ENCODE results near the gene TMEM143.

The TMEM143 gene

DNA sequence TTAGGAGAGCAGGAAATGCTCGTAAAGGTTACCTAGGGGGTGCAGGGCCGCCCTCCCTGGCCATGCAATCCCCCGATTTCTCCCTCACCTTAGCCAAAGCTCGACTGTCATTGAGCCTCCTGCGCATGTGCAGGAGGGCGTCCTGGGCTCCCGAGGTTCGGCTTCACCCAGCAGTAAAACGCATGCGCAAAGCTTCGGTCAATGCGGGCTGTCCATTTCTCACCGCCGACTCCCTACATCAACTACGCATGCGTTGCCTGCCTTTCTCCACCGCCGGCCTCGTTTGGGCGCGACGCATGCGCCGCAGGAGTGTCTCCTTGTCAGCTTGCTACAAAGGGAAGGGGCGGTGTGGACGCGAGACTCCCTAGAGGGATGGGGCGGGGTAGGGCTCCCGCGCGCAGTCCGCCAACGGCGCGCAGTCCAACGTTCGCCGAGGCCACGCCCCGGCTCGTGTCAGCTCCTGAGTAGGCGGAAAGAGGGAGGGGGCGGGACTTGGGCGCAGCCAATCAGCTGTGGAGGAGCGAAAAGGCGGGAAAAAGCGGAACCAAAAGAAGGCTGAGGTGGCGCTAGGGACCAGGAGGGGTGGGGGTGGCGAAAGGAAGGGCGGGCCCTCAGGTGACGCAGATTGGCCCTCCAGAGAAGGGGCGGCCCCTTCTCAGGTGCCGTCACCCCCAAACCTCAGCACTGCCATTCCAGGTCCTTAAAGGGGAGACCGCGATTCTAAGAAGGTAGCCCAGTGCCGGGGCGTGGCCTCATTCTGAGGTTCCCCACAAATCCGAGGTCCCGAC, at the start of gene TMEM143, which contains the start of gene SYNGR4:
TSS of gene TMEM143 (minus strand) at position 131 of the 788 bp plus-strand sequence. CDS start at position 111, 20 bp downstream.
TSS of gene SYNGR4 (plus strand) at position 558 of the 788 bp plus-strand sequence. CDS start 1,476 bp downstream, outside the sequence.
- DNase-seq (ENCODE audit: low read depth), result peak; percentile 100
- TF ChIP-seq, protein P1, sequence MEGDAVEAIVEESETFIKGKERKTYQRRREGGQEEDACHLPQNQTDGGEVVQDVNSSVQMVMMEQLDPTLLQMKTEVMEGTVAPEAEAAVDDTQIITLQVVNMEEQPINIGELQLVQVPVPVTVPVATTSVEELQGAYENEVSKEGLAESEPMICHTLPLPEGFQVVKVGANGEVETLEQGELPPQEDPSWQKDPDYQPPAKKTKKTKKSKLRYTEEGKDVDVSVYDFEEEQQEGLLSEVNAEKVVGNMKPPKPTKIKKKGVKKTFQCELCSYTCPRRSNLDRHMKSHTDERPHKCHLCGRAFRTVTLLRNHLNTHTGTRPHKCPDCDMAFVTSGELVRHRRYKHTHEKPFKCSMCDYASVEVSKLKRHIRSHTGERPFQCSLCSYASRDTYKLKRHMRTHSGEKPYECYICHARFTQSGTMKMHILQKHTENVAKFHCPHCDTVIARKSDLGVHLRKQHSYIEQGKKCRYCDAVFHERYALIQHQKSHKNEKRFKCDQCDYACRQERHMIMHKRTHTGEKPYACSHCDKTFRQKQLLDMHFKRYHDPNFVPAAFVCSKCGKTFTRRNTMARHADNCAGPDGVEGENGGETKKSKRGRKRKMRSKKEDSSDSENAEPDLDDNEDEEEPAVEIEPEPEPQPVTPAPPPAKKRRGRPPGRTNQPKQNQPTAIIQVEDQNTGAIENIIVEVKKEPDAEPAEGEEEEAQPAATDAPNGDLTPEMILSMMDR (IDR thresholded peaks at IDR 0.05; ENCODE audit: insufficient read depth, low read depth, low read length, missing control alignments), result no peak
- H3K4me3 ChIP-seq (ENCODE audit: low read depth, low read length), result peak within 1 kb of the TSS; percentile 87

DNA sequence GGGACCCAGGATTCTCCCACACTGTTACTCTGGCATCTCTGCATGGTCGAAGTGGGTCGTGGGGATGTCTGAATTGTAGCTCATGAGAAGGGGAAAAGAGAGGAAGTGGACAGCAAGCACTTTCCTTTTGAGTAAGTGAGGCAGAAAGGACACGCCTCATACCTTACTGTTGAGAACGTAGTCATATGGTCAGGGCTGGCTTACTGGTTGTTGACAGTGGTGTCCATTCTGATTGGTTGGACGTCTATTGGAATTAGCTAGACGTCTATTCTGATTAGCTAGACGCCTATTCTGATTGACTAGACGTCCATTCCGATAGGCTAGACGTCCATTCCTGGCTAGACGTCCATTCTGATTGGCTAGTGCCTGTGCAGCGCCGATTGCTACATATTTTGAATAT, 42.1 kb upstream of the TMEM143 start:
- DNase-seq (ENCODE audit: low read depth), result peak; percentile 63
- no peak overlapping the region for H3K4me3 ChIP-seq (ENCODE audit: low read depth, low read length)
- TF ChIP-seq, protein P1 (IDR thresholded peaks at IDR 0.05; ENCODE audit: insufficient read depth, low read depth, low read length, missing control alignments), result no peak

DNA sequence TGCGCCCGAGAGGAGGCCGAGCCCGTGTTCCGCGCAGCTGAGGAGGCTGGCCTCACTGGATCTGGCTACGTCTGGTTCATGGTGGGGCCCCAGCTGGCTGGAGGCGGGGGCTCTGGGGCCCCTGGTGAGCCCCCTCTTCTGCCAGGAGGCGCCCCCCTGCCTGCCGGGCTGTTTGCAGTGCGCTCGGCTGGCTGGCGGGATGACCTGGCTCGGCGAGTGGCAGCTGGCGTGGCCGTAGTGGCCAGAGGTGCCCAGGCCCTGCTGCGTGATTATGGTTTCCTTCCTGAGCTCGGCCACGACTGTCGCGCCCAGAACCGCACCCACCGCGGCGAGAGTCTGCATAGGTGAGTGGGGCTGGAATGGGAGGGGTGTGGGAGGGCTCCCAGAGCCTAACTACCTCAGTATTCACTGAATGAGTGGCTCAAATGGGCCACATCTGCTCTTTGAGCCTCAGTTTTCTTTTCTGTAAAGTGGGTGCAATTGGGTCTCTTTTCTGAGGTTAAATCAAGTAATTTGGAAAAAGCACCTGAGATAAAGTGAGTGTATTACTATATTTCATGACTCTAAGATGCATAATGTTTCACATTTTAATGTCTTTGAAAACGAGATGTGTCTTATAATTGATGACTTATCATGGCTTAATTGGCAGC, 41.4 kb upstream of the TMEM143 start:
- TF ChIP-seq, protein P1 (IDR thresholded peaks at IDR 0.05; ENCODE audit: insufficient read depth, low read depth, low read length, missing control alignments), result no peak
- H3K4me3 ChIP-seq (ENCODE audit: low read depth, low read length), result no peak overlapping the region
- no peak for DNase-seq (ENCODE audit: low read depth)

DNA sequence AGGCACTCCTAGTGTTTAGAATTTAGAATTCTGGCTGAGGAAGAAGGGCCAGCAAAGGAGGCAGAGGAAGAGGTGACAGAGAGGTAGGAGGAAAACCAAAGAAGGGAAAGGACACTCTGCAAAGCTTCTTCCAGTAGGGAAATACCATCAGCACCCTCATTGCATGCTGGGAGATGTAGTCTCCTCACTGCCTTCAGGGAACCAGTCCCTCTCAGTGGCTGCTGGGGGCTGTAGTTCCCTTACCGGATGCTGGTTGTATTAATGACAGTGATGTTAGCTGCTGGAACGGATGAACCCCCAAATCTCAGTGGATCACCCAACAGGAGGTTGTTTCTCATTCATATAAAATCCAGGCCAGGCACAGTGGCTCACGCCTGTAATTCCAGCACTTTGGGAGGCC, 39.9 kb upstream of the TMEM143 start:
- no peak overlapping the region for H3K4me3 ChIP-seq (ENCODE audit: low read depth, low read length)
- TF ChIP-seq, protein P1 (IDR thresholded peaks at IDR 0.05; ENCODE audit: insufficient read depth, low read depth, low read length, missing control alignments), result no peak
- peak; percentile 84 for DNase-seq (ENCODE audit: low read depth)

DNA sequence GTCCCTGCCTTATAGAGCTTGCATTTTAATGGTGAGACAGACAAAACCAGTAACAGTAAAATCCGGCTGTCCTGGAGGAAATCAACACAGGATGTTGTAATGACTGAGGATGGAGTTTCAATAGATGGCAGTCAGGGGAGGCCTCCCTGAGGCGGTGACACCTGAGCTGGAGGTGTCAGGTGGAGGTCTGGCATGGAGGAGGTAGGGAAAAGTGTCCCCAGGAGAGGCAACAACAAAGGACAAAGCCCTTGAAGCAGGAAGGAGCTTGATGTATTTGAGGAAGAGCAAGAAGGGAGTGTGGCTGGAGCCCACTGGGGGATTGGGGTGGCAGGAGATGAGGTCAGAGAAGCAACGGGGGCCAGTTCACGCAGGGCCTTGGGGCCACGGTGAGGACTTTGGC, 37.5 kb upstream of the TMEM143 start:
- DNase-seq (ENCODE audit: low read depth), result no peak
- H3K4me3 ChIP-seq (ENCODE audit: low read depth, low read length), result no peak overlapping the region
- TF ChIP-seq, protein P1 (IDR thresholded peaks at IDR 0.05; ENCODE audit: insufficient read depth, low read depth, low read length, missing control alignments), result no peak

DNA sequence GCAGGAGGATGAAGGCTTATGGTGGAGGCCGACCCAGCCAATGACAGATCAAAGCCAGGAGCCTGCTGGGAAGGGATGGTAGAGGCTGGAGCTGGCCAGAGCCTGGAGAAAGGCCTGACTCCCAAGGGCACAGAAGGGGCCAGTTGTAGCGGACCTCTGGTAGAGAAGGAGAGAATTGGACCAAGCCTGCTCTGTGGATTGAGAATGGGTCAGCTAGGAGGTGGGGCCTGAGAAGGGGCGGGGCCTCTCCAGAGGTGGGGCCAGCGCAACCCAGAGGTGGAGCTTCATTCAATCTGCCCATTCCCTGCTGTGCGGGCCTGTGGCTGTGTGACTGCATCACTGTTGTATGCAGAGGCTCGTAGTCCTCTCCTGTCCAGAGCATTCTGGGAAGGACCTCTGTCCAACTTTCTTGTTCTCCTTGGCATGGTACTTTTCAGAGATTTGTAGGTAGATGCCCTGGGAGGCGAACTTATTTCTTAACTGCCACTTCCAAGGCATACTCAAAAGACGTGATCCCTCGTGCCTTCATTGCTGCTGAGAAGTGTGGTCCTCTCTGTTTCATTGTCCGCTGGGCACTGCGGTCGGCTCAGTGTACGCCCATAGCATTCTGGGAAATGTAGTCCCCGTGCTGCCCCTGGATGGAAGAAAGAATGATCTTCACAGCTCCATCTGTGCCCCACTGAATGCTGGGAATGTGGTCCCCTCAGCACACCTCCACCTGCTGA, 36.4 kb upstream of the TMEM143 start:
- H3K4me3 ChIP-seq (ENCODE audit: low read depth, low read length), result no peak overlapping the region
- no peak for DNase-seq (ENCODE audit: low read depth)
- TF ChIP-seq, protein P1 (IDR thresholded peaks at IDR 0.05; ENCODE audit: insufficient read depth, low read depth, low read length, missing control alignments), result no peak

Data from GM12865 (cell line).